Urinary bladder (tissue), 4 donors: ENCODE data around the gene PHF20. TPM values are rescaled to one million over a fixed set of nuclear protein-coding genes. Genes with fewer than 3 reads are reported as not detected.
"Not testable (repeated sequence)": the region's sequence is repeated elsewhere in the genome, so short reads cannot be mapped to it uniquely, and the experiment has no call there.

ENCODE experiments used
- DNase-seq: peaks from one replicate; pipeline ENCODE4 v3.0.0-alpha.2; 2015; ENCODE audit errors: extremely low spot score
- H3K27ac ChIP-seq: one replicate; pipeline ENCODE4 v1.5.1; 2013; ENCODE audit warnings: low read depth, mild to moderate bottlenecking, moderate library complexity
- H3K36me3 ChIP-seq: one replicate; pipeline ENCODE4 v1.6.1; 2013; ENCODE audit warnings: mild to moderate bottlenecking, moderate library complexity; ENCODE audit not compliant: insufficient read depth
- H3K4me1 ChIP-seq: one replicate; pipeline ENCODE4 v1.6.1; 2013; ENCODE audit warnings: mild to moderate bottlenecking, moderate library complexity; ENCODE audit not compliant: insufficient read depth
- H3K4me3 ChIP-seq: one replicate; pipeline ENCODE4 v1.5.1; 2013; ENCODE audit warnings: low read depth, low read length
- WGBS: extraction: QIAGEN DNeasy Blood & Tissue Kit; methylation state at CpG from one replicate; pipeline ENCODE4 v1.1.7; 2013; 5-methylcytosine and 5-hydroxymethylcytosine counted together
- polyA plus RNA-seq: library from polyadenylated mRNA; stranded (reverse); fragments of 200-250 nt; gene quantifications from one replicate; pipeline ENCODE4 v1.2.3, GENCODE V29; 2013
- small RNA-seq: library from RNA; depleted of rRNA; stranded (forward); fragments of <200 nt; gene quantifications from one replicate; pipeline ENCODE3, GENCODE V24; 2014
- total RNA-seq: library from RNA; depleted of rRNA; stranded (reverse); fragments of >200 nt; gene quantifications from one replicate; pipeline ENCODE4 v1.2.3, GENCODE V29; 2014
- donor health status: healthy with polysubstance abuse.
- donor health status: healthy.

Gene PHF20
- total and polyA plus RNA-seq, 2 donors: 30.5 to 32.5 TPM

DNA sequence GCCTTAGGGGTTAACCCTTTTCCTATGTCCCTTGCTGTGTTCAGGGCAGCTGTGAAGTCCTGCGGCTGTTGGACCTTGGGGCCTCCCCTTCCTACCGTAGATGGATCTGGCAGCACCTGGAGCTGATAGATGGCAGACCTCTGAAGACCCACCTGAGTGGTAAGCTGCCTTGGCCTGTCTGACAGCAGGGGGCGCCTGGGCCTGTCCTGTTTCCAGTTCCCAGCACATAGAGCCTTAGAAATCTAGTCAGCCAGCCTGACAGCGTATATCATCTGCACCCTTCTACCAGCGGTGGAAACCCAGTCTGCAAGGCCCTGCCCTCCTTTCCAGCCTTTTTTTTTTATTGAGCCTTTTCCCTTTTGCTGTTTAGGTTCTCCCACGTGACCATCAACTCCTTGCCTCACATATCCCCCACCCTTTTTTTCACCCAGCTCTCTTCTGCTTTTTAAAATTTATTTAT, 223.2 kb downstream of the PHF20 start:
- peak; percentile 28 for DNase-seq
- WGBS: 7% methylated on average over 6 of the region's 6 CpGs
- Histone ChIP-seq H3K36me3 (no peaks in the 10 kb centered on the region), H3K4me1 (no peaks in the 10 kb centered on the region), H3K4me3 (no peak overlapping the region), H3K27ac (no peak overlapping the region)

GRCh38 chr20:35996492-35996891, 224.7 kb downstream of the PHF20 start:
- WGBS: 95% methylated on average over 8 of the region's 8 CpGs
- not testable (repeated sequence) for H3K27ac ChIP-seq, H3K4me1 ChIP-seq, H3K36me3 ChIP-seq, DNase-seq, H3K4me3 ChIP-seq

Small RNA genes within 50 kb of the gene (small RNA-seq; reads per million reads assigned to genes)
- gene COX7BP2: not detected
- not detected for gene HIGD1AP16
- gene RF00019: not detected
- not detected for gene RF00026
- not detected for gene RNU4-40P
- gene RNU6-937P: not detected

Other genes starting within 250 kb of the PHF20 start
- gene C20orf173, start 242.4 kb upstream of the PHF20 start, total RNA-seq: not detected
- not detected for gene C20orf173, start 242.4 kb upstream of the PHF20 start, polyA plus RNA-seq
- 176 TPM for gene ERGIC3, start 229.9 kb upstream of the PHF20 start, total RNA-seq
- gene ERGIC3, start 229.9 kb upstream of the PHF20 start, polyA plus RNA-seq: 200 TPM
- gene SPAG4, start 156.2 kb upstream of the PHF20 start, total RNA-seq: 1.6 TPM
- 4.9 TPM for gene SPAG4, start 156.2 kb upstream of the PHF20 start, polyA plus RNA-seq
- gene CPNE1, start 107.1 kb upstream of the PHF20 start, total RNA-seq: 87.9 TPM
- gene CPNE1, start 107.1 kb upstream of the PHF20 start, polyA plus RNA-seq: 161 TPM
- 64.8 TPM for gene RBM12, start 107.1 kb upstream of the PHF20 start, total RNA-seq
- 25.5 TPM for gene RBM12, start 107.1 kb upstream of the PHF20 start, polyA plus RNA-seq
- gene NFS1, start 72.7 kb upstream of the PHF20 start, total RNA-seq: 16.9 TPM
- gene NFS1, start 72.7 kb upstream of the PHF20 start, polyA plus RNA-seq: 33.4 TPM
- gene ROMO1, start 72.6 kb upstream of the PHF20 start, total RNA-seq: 78.8 TPM
- gene ROMO1, start 72.6 kb upstream of the PHF20 start, polyA plus RNA-seq: 252 TPM
- gene RBM39, start 29.8 kb upstream of the PHF20 start, total RNA-seq: 645 TPM
- 183 TPM for gene RBM39, start 29.8 kb upstream of the PHF20 start, polyA plus RNA-seq
- gene SCAND1, start 182.5 kb downstream of the PHF20 start, total RNA-seq: 17.9 TPM
- 99.1 TPM for gene SCAND1, start 182.5 kb downstream of the PHF20 start, polyA plus RNA-seq
- gene CNBD2, start 196.6 kb downstream of the PHF20 start, total RNA-seq: 1.9 TPM
- 8.6 TPM for gene CNBD2, start 196.6 kb downstream of the PHF20 start, polyA plus RNA-seq